ENCODE results near the gene TAS2R40. TPM values are rescaled to one million over a fixed set of nuclear protein-coding genes. Genes with fewer than 3 reads are reported as not detected.

The TAS2R40 gene
- polyA plus RNA-seq, 4 donors = not detected

DNA sequence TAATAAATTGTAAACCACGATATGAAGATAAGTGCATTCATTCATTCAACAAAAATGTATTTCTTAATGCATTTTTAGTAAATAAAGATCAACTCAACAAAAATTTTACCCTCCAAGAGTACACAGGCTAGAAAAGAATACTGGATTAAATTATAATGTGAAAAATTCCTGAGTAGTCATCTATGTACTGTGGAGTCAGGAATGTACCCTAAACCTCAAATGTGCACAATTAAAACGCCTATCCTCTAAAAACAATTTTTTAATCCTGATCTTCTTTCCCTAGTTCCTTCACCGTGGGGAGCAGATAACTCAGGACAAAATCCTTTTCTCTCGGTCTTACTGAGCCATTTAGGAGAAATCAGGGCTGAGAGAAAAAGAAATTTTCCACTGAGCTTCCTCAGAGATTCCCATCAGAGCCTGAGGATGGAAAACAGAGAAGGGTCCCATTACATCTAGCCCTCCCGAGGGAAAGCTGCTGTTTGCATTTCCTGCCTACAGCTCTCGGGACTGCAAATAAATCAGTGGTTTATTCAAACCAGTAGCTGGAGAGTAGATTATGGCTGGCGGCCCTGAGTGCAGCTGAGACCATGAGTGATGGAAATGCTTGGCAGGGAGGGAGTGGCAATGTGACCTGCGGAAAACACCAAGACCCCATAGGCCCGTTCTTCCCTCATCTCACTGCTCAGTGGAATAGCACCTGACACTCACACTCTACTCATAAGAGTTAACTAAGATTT, 7.4 kb downstream of the TAS2R40 start:
- WGBS, 3 donors = 54 to 73% (median 61%) methylated on average over 9 of the region's 9 CpGs
- Histone ChIP-seq H3K27ac (ENCODE audit: low read depth in 1 of 3, low read length in 2 of 3) (no peak overlapping the region), H3K36me3 (ENCODE audit: control insufficient read depth in 3 of 3, insufficient read depth in 2 of 3, low read depth in 1 of 3, low read length in 3 of 3) (no peaks in the 10 kb centered on the region), H3K4me3 (ENCODE audit: low read depth in 1 of 3, low read length in 3 of 3) (no peak overlapping the region), H3K9me3 (ENCODE audit: control insufficient read depth in 2 of 2, insufficient read depth in 1 of 2, low read depth in 1 of 2, low read length in 1 of 2) (no peaks in the 10 kb centered on the region), H3K27me3 (ENCODE audit: control insufficient read depth in 3 of 3, insufficient read depth in 3 of 3, low read length in 3 of 3) (no peaks in the 10 kb centered on the region), H3K4me1 (ENCODE audit: control insufficient read depth in 3 of 3, insufficient read depth in 2 of 3, low read depth in 1 of 3, low read length in 2 of 3) (no peaks in the 10 kb centered on the region)
- DNase-seq (no peak), FAIRE-seq (no peak)

DNA sequence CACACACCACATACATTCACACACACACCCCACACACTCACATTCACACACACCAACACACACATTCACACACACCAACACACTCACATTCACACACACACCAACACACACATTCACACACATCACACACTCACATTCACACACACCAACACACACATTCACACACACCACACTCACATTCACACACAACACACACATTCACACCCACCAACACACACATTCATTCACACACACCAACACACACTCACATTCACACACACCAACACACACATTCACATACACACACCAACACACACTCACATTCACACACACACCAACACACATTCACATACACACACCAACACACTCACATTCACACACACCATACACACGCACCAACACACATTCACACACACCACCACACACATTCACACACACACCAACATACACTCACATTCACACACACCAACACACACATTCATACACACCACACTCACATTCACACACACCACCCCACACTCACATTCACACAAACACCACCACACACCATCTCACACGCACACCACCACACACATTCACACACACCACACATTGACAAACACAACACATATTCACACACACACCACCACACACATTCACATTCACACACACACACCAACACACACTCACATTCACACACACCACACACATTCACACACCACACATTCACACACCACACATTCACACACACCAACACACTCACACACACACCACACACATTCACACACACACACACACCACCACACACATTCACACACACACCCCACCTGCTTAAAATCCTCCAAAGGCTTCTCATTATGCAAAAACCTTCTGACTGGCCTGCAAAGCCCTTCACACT, 9.0 kb downstream of the TAS2R40 start:
- 95 to 96% (median 96%) methylated on average over 2 of the region's 2 CpGs for WGBS, 3 donors
- Histone ChIP-seq H3K4me3 (ENCODE audit: low read depth in 1 of 3, low read length in 3 of 3) (no peak overlapping the region), H3K27me3 (ENCODE audit: control insufficient read depth in 3 of 3, insufficient read depth in 3 of 3, low read length in 3 of 3) (no peaks in the 10 kb centered on the region), H3K4me1 (ENCODE audit: control insufficient read depth in 3 of 3, insufficient read depth in 2 of 3, low read depth in 1 of 3, low read length in 2 of 3) (no peaks in the 10 kb centered on the region), H3K36me3 (ENCODE audit: control insufficient read depth in 3 of 3, insufficient read depth in 2 of 3, low read depth in 1 of 3, low read length in 3 of 3) (no peaks in the 10 kb centered on the region), H3K27ac (ENCODE audit: low read depth in 1 of 3, low read length in 2 of 3) (no peak overlapping the region), H3K9me3 (ENCODE audit: control insufficient read depth in 2 of 2, insufficient read depth in 1 of 2, low read depth in 1 of 2, low read length in 1 of 2) (no peaks in the 10 kb centered on the region)
- DNase-seq (no peak), FAIRE-seq (no peak)

- DNase-seq (no peak), FAIRE-seq (no peak)
- Histone ChIP-seq H3K27me3 (ENCODE audit: control insufficient read depth in 3 of 3, insufficient read depth in 3 of 3, low read length in 3 of 3) (no peaks in the 10 kb centered on the region), H3K9me3 (ENCODE audit: control insufficient read depth in 2 of 2, insufficient read depth in 1 of 2, low read depth in 1 of 2, low read length in 1 of 2) (peaks cover 0 to 7% of the 10 kb centered on the region in 2 donors), H3K36me3 (ENCODE audit: control insufficient read depth in 3 of 3, insufficient read depth in 2 of 3, low read depth in 1 of 3, low read length in 3 of 3) (no peaks in the 10 kb centered on the region), H3K27ac (ENCODE audit: low read depth in 1 of 3, low read length in 2 of 3) (no peak overlapping the region), H3K4me1 (ENCODE audit: control insufficient read depth in 3 of 3, insufficient read depth in 2 of 3, low read depth in 1 of 3, low read length in 2 of 3) (no peaks in the 10 kb centered on the region), H3K4me3 (ENCODE audit: low read depth in 1 of 3, low read length in 3 of 3) (no peak overlapping the region)
- WGBS, 3 donors = 91 to 98% (median 94%) methylated on average over 2 of the region's 2 CpGs
Measured at GRCh38 chr7:143233816-143234532, 12.1 kb downstream of the TAS2R40 start.

DNA sequence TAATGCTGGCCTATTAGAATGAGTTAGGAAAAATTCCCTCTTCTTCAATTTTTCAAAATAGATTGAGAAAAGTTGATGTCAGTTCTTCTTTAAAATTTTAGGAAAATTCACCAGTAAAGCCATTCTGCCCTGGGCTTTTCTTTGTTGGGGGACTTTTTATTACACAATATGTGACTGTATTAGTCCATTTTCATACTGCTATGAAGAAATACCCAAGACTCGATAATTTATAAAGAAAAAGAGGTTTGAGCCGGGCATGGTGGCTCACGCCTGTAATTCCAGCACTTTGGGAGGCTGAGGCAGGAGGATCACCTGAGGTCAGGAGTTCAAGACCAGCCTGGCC, 12.7 kb downstream of the TAS2R40 start:
- WGBS, 3 donors = 82 to 93% (median 91%) methylated on average over 3 of the region's 3 CpGs
- FAIRE-seq = no peak

DNA sequence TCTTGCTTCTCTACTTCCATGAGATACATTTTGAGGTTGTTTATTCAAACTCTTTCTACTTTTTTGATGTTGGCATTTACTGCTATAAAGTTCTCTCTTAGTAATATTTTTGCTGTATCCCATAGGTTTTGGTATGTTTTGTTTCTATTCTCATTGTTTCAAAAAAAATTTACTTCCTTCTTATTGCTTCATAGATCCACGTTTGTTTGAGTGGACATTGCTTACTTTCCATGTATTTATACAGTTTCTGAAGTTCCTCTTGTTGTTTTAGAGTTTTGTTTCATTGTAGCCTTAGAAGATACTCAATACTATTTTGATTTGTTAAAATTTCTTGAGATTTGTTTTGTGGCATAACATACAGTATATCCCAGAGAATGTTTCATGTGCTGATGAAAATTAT, 13.7 kb downstream of the TAS2R40 start:
- H3K27ac ChIP-seq (ENCODE audit: low read depth in 1 of 3, low read length in 2 of 3) = no peak overlapping the region
- 22 to 43% (median 22%) methylated on average over 1 of the region's 1 CpG for WGBS, 3 donors
- H3K4me1 ChIP-seq (ENCODE audit: control insufficient read depth in 3 of 3, insufficient read depth in 2 of 3, low read depth in 1 of 3, low read length in 2 of 3) = no peaks in the 10 kb centered on the region
- DNase-seq (no peak), FAIRE-seq (no peak)
- H3K36me3 ChIP-seq (ENCODE audit: control insufficient read depth in 3 of 3, insufficient read depth in 2 of 3, low read depth in 1 of 3, low read length in 3 of 3) = no peaks in the 10 kb centered on the region
- H3K27me3 ChIP-seq (ENCODE audit: control insufficient read depth in 3 of 3, insufficient read depth in 3 of 3, low read length in 3 of 3) = no peaks in the 10 kb centered on the region
- H3K4me3 ChIP-seq (ENCODE audit: low read depth in 1 of 3, low read length in 3 of 3) = no peak overlapping the region
- peaks cover 0 to 7% of the 10 kb centered on the region in 2 donors for H3K9me3 ChIP-seq (ENCODE audit: control insufficient read depth in 2 of 2, insufficient read depth in 1 of 2, low read depth in 1 of 2, low read length in 1 of 2)

More for the DNA sequence above, 12.7 kb downstream of the TAS2R40 start:
- Histone ChIP-seq H3K36me3 (ENCODE audit: control insufficient read depth in 3 of 3, insufficient read depth in 2 of 3, low read depth in 1 of 3, low read length in 3 of 3) (no peaks in the 10 kb centered on the region), H3K27ac (ENCODE audit: low read depth in 1 of 3, low read length in 2 of 3) (no peak overlapping the region), H3K27me3 (ENCODE audit: control insufficient read depth in 3 of 3, insufficient read depth in 3 of 3, low read length in 3 of 3) (no peaks in the 10 kb centered on the region), H3K4me1 (ENCODE audit: control insufficient read depth in 3 of 3, insufficient read depth in 2 of 3, low read depth in 1 of 3, low read length in 2 of 3) (no peaks in the 10 kb centered on the region), H3K9me3 (ENCODE audit: control insufficient read depth in 2 of 2, insufficient read depth in 1 of 2, low read depth in 1 of 2, low read length in 1 of 2) (peaks cover 0 to 7% of the 10 kb centered on the region in 2 donors), H3K4me3 (ENCODE audit: low read depth in 1 of 3, low read length in 3 of 3) (no peak overlapping the region)
- no peak for DNase-seq

GRCh38 chr7:143236408-143236990, 14.7 kb downstream of the TAS2R40 start:
- no peak overlapping the region for H3K27ac ChIP-seq (ENCODE audit: low read depth in 1 of 3, low read length in 2 of 3)
- H3K4me1 ChIP-seq (ENCODE audit: control insufficient read depth in 3 of 3, insufficient read depth in 2 of 3, low read depth in 1 of 3, low read length in 2 of 3) = peaks cover 0 to 3% (median 0%) of the 10 kb centered on the region in 3 donors
- H3K36me3 ChIP-seq (ENCODE audit: control insufficient read depth in 3 of 3, insufficient read depth in 2 of 3, low read depth in 1 of 3, low read length in 3 of 3) = no peaks in the 10 kb centered on the region
- no peak overlapping the region for H3K4me3 ChIP-seq (ENCODE audit: low read depth in 1 of 3, low read length in 3 of 3)
- no peaks in the 10 kb centered on the region for H3K27me3 ChIP-seq (ENCODE audit: control insufficient read depth in 3 of 3, insufficient read depth in 3 of 3, low read length in 3 of 3)
- FAIRE-seq = no peak
- DNase-seq = no peak
- peaks cover 0 to 7% of the 10 kb centered on the region in 2 donors for H3K9me3 ChIP-seq (ENCODE audit: control insufficient read depth in 2 of 2, insufficient read depth in 1 of 2, low read depth in 1 of 2, low read length in 1 of 2)
- WGBS, 3 donors = 78 to 93% (median 87%) methylated on average over 3 of the region's 3 CpGs

- Histone ChIP-seq H3K4me1 (ENCODE audit: control insufficient read depth in 3 of 3, insufficient read depth in 2 of 3, low read depth in 1 of 3, low read length in 2 of 3) (peaks cover 0 to 3% (median 0%) of the 10 kb centered on the region in 3 donors), H3K27me3 (ENCODE audit: control insufficient read depth in 3 of 3, insufficient read depth in 3 of 3, low read length in 3 of 3) (no peaks in the 10 kb centered on the region), H3K4me3 (ENCODE audit: low read depth in 1 of 3, low read length in 3 of 3) (no peak overlapping the region), H3K36me3 (ENCODE audit: control insufficient read depth in 3 of 3, insufficient read depth in 2 of 3, low read depth in 1 of 3, low read length in 3 of 3) (no peaks in the 10 kb centered on the region), H3K27ac (ENCODE audit: low read depth in 1 of 3, low read length in 2 of 3) (peak overlapping the region in 1 of 3 donors; percentile 6), H3K9me3 (ENCODE audit: control insufficient read depth in 2 of 2, insufficient read depth in 1 of 2, low read depth in 1 of 2, low read length in 1 of 2) (peaks cover 0 to 7% of the 10 kb centered on the region in 2 donors)
- no peak for FAIRE-seq
- DNase-seq = no peak
Measured at GRCh38 chr7:143237366-143237765, 15.5 kb downstream of the TAS2R40 start.
